Glutamatergic neuron (in vitro differentiated cells): Measurements from ENCODE around the gene LINC01488. TPM values are rescaled to one million over a fixed set of nuclear protein-coding genes. Genes with fewer than 3 reads are reported as not detected.

Experiments
- DNase-seq: peaks from one replicate; pipeline ENCODE4 v3.0.0; 2022
- H3K27ac Mint-ChIP-seq: one replicate; pipeline ENCODE4 v1.8.0; 2020; ENCODE audit warnings: mild to moderate bottlenecking, mixed read lengths, inconsistent platforms; ENCODE audit not compliant: unreplicated experiment
- H3K27me3 Mint-ChIP-seq: one replicate; pipeline ENCODE4 v1.8.0; 2020; ENCODE audit warnings: mild to moderate bottlenecking, moderate library complexity, mixed read lengths, inconsistent platforms; ENCODE audit not compliant: unreplicated experiment
- H3K36me3 Mint-ChIP-seq: one replicate; pipeline ENCODE4 v1.8.0; 2020; ENCODE audit warnings: mild to moderate bottlenecking, mixed read lengths, inconsistent platforms; ENCODE audit not compliant: unreplicated experiment
- H3K4me1 Mint-ChIP-seq: one replicate; pipeline ENCODE4 v1.8.0; 2020; ENCODE audit warnings: mild to moderate bottlenecking, low read depth, mixed read lengths, inconsistent platforms; ENCODE audit not compliant: unreplicated experiment
- H3K4me3 Mint-ChIP-seq: one replicate; pipeline ENCODE4 v1.8.0; 2020; ENCODE audit warnings: mild to moderate bottlenecking, mixed read lengths, inconsistent platforms; ENCODE audit not compliant: unreplicated experiment
- H3K9me3 Mint-ChIP-seq: one replicate; pipeline ENCODE4 v1.8.0; 2020; ENCODE audit warnings: mild to moderate bottlenecking, moderate library complexity, mixed read lengths, inconsistent platforms; ENCODE audit not compliant: unreplicated experiment
- total RNA-seq: library from RNA; stranded (reverse); fragmentation: NEBNext Ultra II Directional; extraction: Animal tissue kit (Norgen Biotek cat#: 25700); gene quantifications from one replicate; pipeline ENCODE4 v1.2.1, GENCODE V29; 2021; ENCODE audit not compliant: unreplicated experiment
- TF ChIP-seq, protein P1 (sequence below): fragments of 200-600 bp; sonication (generic); IDR thresholded peaks from one replicate; pipeline ENCODE4 v1.5.0; 2021; ENCODE audit not compliant: partially characterized antibody, unreplicated experiment

The LINC01488 gene
- total RNA-seq, 1 donor from 2014 or later, result not detected

DNA sequence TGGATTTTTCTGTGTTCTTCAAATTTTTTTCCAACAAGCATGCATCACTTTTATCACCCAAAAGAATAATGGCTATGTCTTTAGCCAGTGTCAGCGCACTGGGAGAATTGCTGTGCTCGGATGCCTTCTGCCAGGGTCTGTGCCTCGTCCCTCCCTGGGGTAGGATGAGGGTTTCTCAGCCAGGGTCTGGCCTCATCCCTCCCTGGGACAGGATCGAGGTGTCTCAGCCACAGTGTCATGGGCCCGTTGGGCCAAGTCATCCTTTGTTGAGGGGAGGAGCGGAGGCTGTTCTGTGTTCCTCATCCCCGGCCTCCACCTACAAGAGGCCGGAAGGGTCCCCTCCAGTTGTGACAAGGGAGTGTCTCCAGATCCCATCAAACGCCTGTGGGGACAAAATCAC, 22.7 kb downstream of the LINC01488 start:
- Mint-ChIP-seq H3K27me3 (no peaks in the 10 kb centered on the region), H3K4me3 (no peak overlapping the region), H3K4me1 (no peaks in the 10 kb centered on the region), H3K36me3 (peaks cover 11% of the 10 kb centered on the region), H3K9me3 (peaks cover 5% of the 10 kb centered on the region), H3K27ac (no peak overlapping the region)
- DNase-seq, result no peak
- TF ChIP-seq, protein P1, sequence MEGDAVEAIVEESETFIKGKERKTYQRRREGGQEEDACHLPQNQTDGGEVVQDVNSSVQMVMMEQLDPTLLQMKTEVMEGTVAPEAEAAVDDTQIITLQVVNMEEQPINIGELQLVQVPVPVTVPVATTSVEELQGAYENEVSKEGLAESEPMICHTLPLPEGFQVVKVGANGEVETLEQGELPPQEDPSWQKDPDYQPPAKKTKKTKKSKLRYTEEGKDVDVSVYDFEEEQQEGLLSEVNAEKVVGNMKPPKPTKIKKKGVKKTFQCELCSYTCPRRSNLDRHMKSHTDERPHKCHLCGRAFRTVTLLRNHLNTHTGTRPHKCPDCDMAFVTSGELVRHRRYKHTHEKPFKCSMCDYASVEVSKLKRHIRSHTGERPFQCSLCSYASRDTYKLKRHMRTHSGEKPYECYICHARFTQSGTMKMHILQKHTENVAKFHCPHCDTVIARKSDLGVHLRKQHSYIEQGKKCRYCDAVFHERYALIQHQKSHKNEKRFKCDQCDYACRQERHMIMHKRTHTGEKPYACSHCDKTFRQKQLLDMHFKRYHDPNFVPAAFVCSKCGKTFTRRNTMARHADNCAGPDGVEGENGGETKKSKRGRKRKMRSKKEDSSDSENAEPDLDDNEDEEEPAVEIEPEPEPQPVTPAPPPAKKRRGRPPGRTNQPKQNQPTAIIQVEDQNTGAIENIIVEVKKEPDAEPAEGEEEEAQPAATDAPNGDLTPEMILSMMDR, result no peak

GRCh38 chr11:69504576-69505335, 23.3 kb downstream of the LINC01488 start:
- Mint-ChIP-seq H3K4me3 (no peak overlapping the region), H3K36me3 (peaks cover 11% of the 10 kb centered on the region), H3K9me3 (peaks cover 6% of the 10 kb centered on the region), H3K27me3 (no peaks in the 10 kb centered on the region), H3K27ac (no peak overlapping the region), H3K4me1 (no peaks in the 10 kb centered on the region)
- TF ChIP-seq, protein P1, result no peak
- DNase-seq, result no peak

DNA sequence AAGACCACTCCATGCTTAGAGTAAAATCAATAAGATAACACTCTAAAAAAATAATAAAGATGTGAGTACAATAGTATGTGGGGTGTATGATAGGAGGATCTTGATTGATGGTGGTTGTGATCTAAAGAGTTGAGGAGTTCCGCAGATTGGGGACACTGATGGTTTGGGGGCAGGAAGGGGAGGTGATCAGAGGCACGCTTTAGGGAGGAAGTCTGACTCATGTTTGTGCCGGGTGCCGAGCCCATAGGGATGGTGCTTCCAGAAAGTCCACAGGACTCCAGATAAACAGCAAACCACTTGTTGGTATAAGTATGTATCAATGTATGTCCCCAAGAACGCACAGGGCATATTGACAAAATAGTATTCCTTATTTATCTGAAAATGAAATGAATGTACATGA, 27.5 kb downstream of the LINC01488 start:
- H3K36me3 Mint-ChIP-seq, result peaks cover 7% of the 10 kb centered on the region
- TF ChIP-seq, protein P1, result no peak
- H3K27ac Mint-ChIP-seq, result no peak overlapping the region

DNA sequence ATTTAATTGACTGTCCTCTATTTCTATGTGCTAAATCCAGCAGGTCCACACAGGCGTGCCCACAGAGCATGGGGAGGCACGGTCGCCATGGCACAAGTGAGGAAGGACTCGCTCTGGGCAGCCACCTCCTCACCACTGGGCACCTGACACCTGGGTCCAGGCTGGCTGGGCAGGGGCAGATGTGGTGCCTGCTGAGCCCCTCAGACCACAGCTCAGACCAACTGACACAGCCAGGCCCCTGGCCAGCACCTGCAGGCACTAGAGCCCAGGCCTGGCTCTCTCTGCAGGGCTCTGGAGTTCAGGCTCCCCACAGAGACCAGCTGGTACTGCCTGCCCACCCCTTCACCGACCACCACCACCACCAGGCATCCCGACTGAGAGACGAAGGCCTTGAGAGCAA, 27.9 kb downstream of the LINC01488 start:
- DNase-seq, result peak; percentile 4
- Mint-ChIP-seq H3K27me3 (peaks cover 3% of the 10 kb centered on the region), H3K4me1 (peaks cover 8% of the 10 kb centered on the region), H3K9me3 (peaks cover 6% of the 10 kb centered on the region), H3K27ac (no peak overlapping the region), H3K4me3 (no peak overlapping the region), H3K36me3 (peaks cover 7% of the 10 kb centered on the region)
- TF ChIP-seq, protein P1, result no peak

More for the DNA sequence above, 27.5 kb downstream of the LINC01488 start:
- peaks cover 6% of the 10 kb centered on the region for H3K9me3 Mint-ChIP-seq
- DNase-seq, result peak; percentile 9
- peaks cover 8% of the 10 kb centered on the region for H3K4me1 Mint-ChIP-seq
- no peak overlapping the region for H3K4me3 Mint-ChIP-seq
- H3K27me3 Mint-ChIP-seq, result no peaks in the 10 kb centered on the region

GRCh38 chr11:69509846-69510390, 28.5 kb downstream of the LINC01488 start:
- TF ChIP-seq, protein P1, result no peak
- Mint-ChIP-seq H3K4me1 (peaks cover 8% of the 10 kb centered on the region), H3K36me3 (peaks cover 7% of the 10 kb centered on the region), H3K4me3 (no peak overlapping the region), H3K27ac (no peak overlapping the region), H3K27me3 (peaks cover 4% of the 10 kb centered on the region), H3K9me3 (peaks cover 6% of the 10 kb centered on the region)
- no peak for DNase-seq
